HUES64 (cell line): Measurements from ENCODE around the gene ZNF516.

ENCODE experiments used
- H3K27ac ChIP-seq: 2 replicates; pipeline ENCODE4 v1.7.0; 2013; ENCODE audit warnings: low read depth, low read length, inconsistent platforms
- H3K27me3 ChIP-seq: 2 replicates; pipeline ENCODE4 v1.6.1; 2013; ENCODE audit warnings: mild to moderate bottlenecking, low read length; ENCODE audit not compliant: insufficient read depth
- H3K36me3 ChIP-seq: 2 replicates; pipeline ENCODE4 v1.6.1; 2013; ENCODE audit warnings: mild to moderate bottlenecking, low read length; ENCODE audit not compliant: insufficient read depth
- H3K4me1 ChIP-seq: 2 replicates; pipeline ENCODE4 v1.6.1; 2013; ENCODE audit warnings: mild to moderate bottlenecking, low read length, moderate library complexity; ENCODE audit not compliant: insufficient read depth
- H3K4me3 ChIP-seq: 2 replicates; pipeline ENCODE4 v1.5.1; 2013; ENCODE audit warnings: mild to moderate bottlenecking, low read length, moderate library complexity
- H3K9ac ChIP-seq: 2 replicates; pipeline ENCODE4 v1.6.1; 2013; ENCODE audit warnings: mild to moderate bottlenecking, low read depth, low read length
- H3K9me3 ChIP-seq: 2 replicates; pipeline ENCODE4 v1.6.1; 2013; ENCODE audit warnings: low read depth, low read length; ENCODE audit not compliant: insufficient read depth
- WGBS: fragments of 150-250, 120-280 bp; methylation state at CpG from one replicate; pipeline ENCODE4 v1.1.7; 2013; ENCODE audit warnings: missing lambda C conversion rate; 5-methylcytosine and 5-hydroxymethylcytosine counted together

ZNF516 gene

GRCh38 chr18:76443519-76444445 lies 51.3 kb downstream of the ZNF516 start:
- WGBS = 95% methylated on average over 18 of the region's 18 CpGs
- no peak overlapping the region for H3K9ac ChIP-seq
- H3K27ac ChIP-seq = no peak overlapping the region
- no peaks in the 10 kb centered on the region for H3K9me3 ChIP-seq
- peaks cover 19% of the 10 kb centered on the region for H3K36me3 ChIP-seq
- H3K4me1 ChIP-seq = 0 out of 2 replicates have a peak, but pooled peaks cover 2% of the 10 kb centered on the region
- no peaks in the 10 kb centered on the region for H3K27me3 ChIP-seq
- no peak overlapping the region for H3K4me3 ChIP-seq

- Histone ChIP-seq H3K4me1 (no peaks in the 10 kb centered on the region), H3K27ac (no peak overlapping the region), H3K36me3 (peaks cover 19% of the 10 kb centered on the region), H3K27me3 (no peaks in the 10 kb centered on the region), H3K9ac (no peak overlapping the region), H3K9me3 (no peaks in the 10 kb centered on the region), H3K4me3 (no peak overlapping the region)
- 96% methylated on average over 66 of the region's 66 CpGs for WGBS
Observed at GRCh38 chr18:76442413-76443171, 52.5 kb downstream of the ZNF516 start.

- Histone ChIP-seq H3K4me3 (no peak overlapping the region), H3K27ac (no peak overlapping the region), H3K36me3 (peaks cover 19% of the 10 kb centered on the region), H3K9ac (no peak overlapping the region), H3K4me1 (no peaks in the 10 kb centered on the region), H3K9me3 (no peaks in the 10 kb centered on the region), H3K27me3 (no peaks in the 10 kb centered on the region)
- 97% methylated on average over 65 of the region's 65 CpGs for WGBS
Observed at GRCh38 chr18:76441668-76442412, 53.2 kb downstream of the ZNF516 start.

- H3K9ac ChIP-seq = no peak overlapping the region
- no peak overlapping the region for H3K4me3 ChIP-seq
- H3K27ac ChIP-seq = no peak overlapping the region
- H3K27me3 ChIP-seq = no peaks in the 10 kb centered on the region
- H3K4me1 ChIP-seq = no peaks in the 10 kb centered on the region
- 97% methylated on average over 54 of the region's 54 CpGs for WGBS
- peaks cover 19% of the 10 kb centered on the region for H3K36me3 ChIP-seq
- H3K9me3 ChIP-seq = no peaks in the 10 kb centered on the region
Observed at GRCh38 chr18:76441002-76441667, 53.9 kb downstream of the ZNF516 start.

GRCh38 chr18:76437910-76438309 lies 57.1 kb downstream of the ZNF516 start:
- no peak overlapping the region for H3K4me3 ChIP-seq
- no peak overlapping the region for H3K9ac ChIP-seq
- H3K9me3 ChIP-seq = no peaks in the 10 kb centered on the region
- 94% methylated on average over 8 of the region's 8 CpGs for WGBS
- H3K36me3 ChIP-seq = peaks cover 19% of the 10 kb centered on the region
- H3K27me3 ChIP-seq = no peaks in the 10 kb centered on the region
- H3K4me1 ChIP-seq = no peaks in the 10 kb centered on the region
- no peak overlapping the region for H3K27ac ChIP-seq

- H3K4me1 ChIP-seq = no peaks in the 10 kb centered on the region
- no peak overlapping the region for H3K4me3 ChIP-seq
- no peak overlapping the region for H3K9ac ChIP-seq
- peaks cover 16% of the 10 kb centered on the region for H3K36me3 ChIP-seq
- WGBS = 90% methylated on average over 11 of the region's 11 CpGs
- H3K9me3 ChIP-seq = no peaks in the 10 kb centered on the region
- no peaks in the 10 kb centered on the region for H3K27me3 ChIP-seq
- H3K27ac ChIP-seq = no peak overlapping the region
Observed at GRCh38 chr18:76437011-76437410, 58.0 kb downstream of the ZNF516 start.

GRCh38 chr18:76436342-76436741 lies 58.7 kb downstream of the ZNF516 start:
- H3K9me3 ChIP-seq = no peaks in the 10 kb centered on the region
- H3K9ac ChIP-seq = no peak overlapping the region
- WGBS = 92% methylated on average over 16 of the region's 16 CpGs
- no peak overlapping the region for H3K27ac ChIP-seq
- H3K4me1 ChIP-seq = no peaks in the 10 kb centered on the region
- no peaks in the 10 kb centered on the region for H3K27me3 ChIP-seq
- H3K36me3 ChIP-seq = peaks cover 13% of the 10 kb centered on the region
- H3K4me3 ChIP-seq = no peak overlapping the region

- Histone ChIP-seq H3K27ac (no peak overlapping the region), H3K27me3 (no peaks in the 10 kb centered on the region), H3K9ac (no peak overlapping the region), H3K9me3 (no peaks in the 10 kb centered on the region), H3K36me3 (peaks cover 7% of the 10 kb centered on the region), H3K4me3 (no peak overlapping the region), H3K4me1 (no peaks in the 10 kb centered on the region)
- 90% methylated on average over 17 of the region's 17 CpGs for WGBS
Observed at GRCh38 chr18:76435316-76435989, 59.6 kb downstream of the ZNF516 start.

- Histone ChIP-seq H3K27me3 (no peaks in the 10 kb centered on the region), H3K27ac (no peak overlapping the region), H3K9ac (no peak overlapping the region), H3K4me1 (no peaks in the 10 kb centered on the region), H3K4me3 (no peak overlapping the region), H3K36me3 (no peaks in the 10 kb centered on the region; the same call in 1 of the 2 replicates), H3K9me3 (no peaks in the 10 kb centered on the region)
- WGBS = 94% methylated on average over 14 of the region's 14 CpGs
Observed at GRCh38 chr18:76434452-76434851, 60.6 kb downstream of the ZNF516 start.

GRCh38 chr18:76433788-76434187 lies 61.3 kb downstream of the ZNF516 start:
- Histone ChIP-seq H3K27ac (no peak overlapping the region), H3K4me3 (no peak overlapping the region), H3K4me1 (no peaks in the 10 kb centered on the region), H3K9ac (no peak overlapping the region), H3K27me3 (no peaks in the 10 kb centered on the region), H3K9me3 (no peaks in the 10 kb centered on the region), H3K36me3 (no peaks in the 10 kb centered on the region; the same call in 1 of the 2 replicates)
- 97% methylated on average over 17 of the region's 17 CpGs for WGBS
